K562 (cell line): ENCODE data around the gene NR1H2. TPM values are rescaled to one million over a fixed set of nuclear protein-coding genes. Genes with fewer than 3 reads are reported as not detected.

Experiments
- BACH1 ChIP-seq: fragments of 200-800 bp; sonication (Bioruptor generic); IDR thresholded peaks from 2 replicates; pipeline ENCODE4 v1.6.1; 2016; ENCODE audit warnings: missing genetic modification characterization, missing compliant biosample characterization
- FOXK2 ChIP-seq, 2 experiments: fragments of 450-650 bp; IDR thresholded peaks in 1 of 2; conservative IDR thresholded peaks in 1 of 2; 2 replicates each; pipeline ENCODE4 v1.6.1; 2016; ENCODE audit warnings: low read depth in 2 of 2, mild to moderate bottlenecking in 1 of 2
- HDAC1 ChIP-seq, 2 experiments: fragments of 450-650 bp; IDR thresholded peaks; 2 replicates each; pipeline ENCODE4 v1.6.1; 2016 to 2017; ENCODE audit warnings: inconsistent platforms in 1 of 2, mild to moderate bottlenecking in 1 of 2, moderate library complexity in 1 of 2
- HDAC2 ChIP-seq: fragments of 450-650 bp; IDR thresholded peaks from 2 replicates; pipeline ENCODE4 v1.6.1; 2016; ENCODE audit warnings: mild to moderate bottlenecking
- IRF1 ChIP-seq: sonication (generic); formaldehyde crosslinking; IDR thresholded peaks from 2 replicates; pipeline ENCODE4 v1.8.0; 2022; ENCODE audit warnings: missing genetic modification reagents, mild to moderate bottlenecking, borderline replicate concordance
- MAFG ChIP-seq: fragments of 450-650 bp; conservative IDR thresholded peaks from 2 replicates; pipeline ENCODE4 v1.6.1; 2016; ENCODE audit warnings: missing genetic modification characterization, missing compliant biosample characterization
- MECOM ChIP-seq: fragments of 250-450 bp; sonication (Bioruptor Pico); IDR thresholded peaks from 2 replicates; pipeline ENCODE4 v1.8.0; 2022; ENCODE audit warnings: inconsistent platforms
- NONO ChIP-seq, 2 experiments: fragments of 200-400 bp in 1 of 2; fragments of 450-650 bp in 1 of 2; formaldehyde crosslinking in 1 of 2; IDR thresholded peaks; 2 replicates each; pipeline ENCODE4 v1.6.1; 2017; ENCODE audit warnings: low read depth in 2 of 2, mild to moderate bottlenecking in 2 of 2, moderate library complexity in 2 of 2, low read length in 1 of 2
- NR2C2 ChIP-seq, 2 experiments: fragments of 200-800 bp in 1 of 2; sonication (Bioruptor generic) in 1 of 2; sonication (generic) in 1 of 2; formaldehyde crosslinking in 1 of 2; IDR thresholded peaks; 2 replicates each; pipeline versions ENCODE4 v1.6.1 to v1.8.0; 2016 to 2022; ENCODE audit warnings: mild to moderate bottlenecking in 1 of 2, missing compliant biosample characterization in 1 of 2, missing genetic modification characterization in 1 of 2, missing genetic modification reagents in 1 of 2
- NR2F6 ChIP-seq: fragments of 450-650 bp; formaldehyde crosslinking; IDR thresholded peaks from 2 replicates; pipeline ENCODE4 v1.4.0; 2020; ENCODE audit warnings: mild to moderate bottlenecking
- SIN3A ChIP-seq, 2 experiments: fragments of 150-350 bp in 1 of 2; IDR thresholded peaks; 2 replicates each; pipeline ENCODE4 v1.6.1; 2011 to 2016; ENCODE audit warnings: borderline replicate concordance in 2 of 2, low read depth in 2 of 2, low read length in 2 of 2, mild to moderate bottlenecking in 2 of 2, moderate library complexity in 2 of 2; ENCODE audit not compliant: control insufficient read depth in 1 of 2
- SMAD4 ChIP-seq: fragments of 250-450 bp; sonication (Bioruptor Pico); conservative IDR thresholded peaks from 2 replicates; pipeline ENCODE4 v1.8.0; 2021; ENCODE audit warnings: inconsistent platforms, mild to moderate bottlenecking, moderate library complexity
- SMARCE1 ChIP-seq: fragments of 450-650 bp; IDR thresholded peaks from 2 replicates; pipeline ENCODE4 v1.7.1; 2016; ENCODE audit warnings: mild to moderate bottlenecking
- STAT5A ChIP-seq: IDR thresholded peaks from 2 replicates; pipeline ENCODE4 v1.6.1; 2012; ENCODE audit warnings: low read length, inconsistent platforms, borderline replicate concordance
- TARDBP ChIP-seq: fragments of 450-650 bp; IDR thresholded peaks from 2 replicates; pipeline ENCODE4 v1.6.1; 2016
- TFAM ChIP-seq: fragments of 250-450 bp; sonication (Bioruptor Pico); conservative IDR thresholded peaks from 2 replicates; pipeline ENCODE4 v1.5.0; 2021; ENCODE audit warnings: mild to moderate bottlenecking, moderate library complexity
- ZBTB9 ChIP-seq: fragments of 450-650 bp; formaldehyde crosslinking; IDR thresholded peaks from 2 replicates; pipeline ENCODE4 v1.4.0; 2020; ENCODE audit warnings: mild to moderate bottlenecking, moderate library complexity
- ZFP30 ChIP-seq: fragments of 250-450 bp; sonication (Bioruptor Pico); IDR thresholded peaks from 2 replicates; pipeline ENCODE4 v1.8.0; 2022; ENCODE audit warnings: moderate library complexity, mild to moderate bottlenecking, inconsistent platforms, borderline replicate concordance
- ZNF592 ChIP-seq: fragments of 450-650 bp; IDR thresholded peaks from 2 replicates; pipeline ENCODE4 v1.6.1; 2017; ENCODE audit warnings: antibody characterized with exemption, mild to moderate bottlenecking
- ZNF707 ChIP-seq: fragments of 250-450 bp; sonication (Bioruptor Pico); conservative IDR thresholded peaks from 2 replicates; pipeline ENCODE4 v1.8.0; 2022; ENCODE audit warnings: inconsistent platforms, mild to moderate bottlenecking, moderate library complexity
- polyA plus RNA-seq, 8 experiments: library from polyadenylated mRNA; depleted of rRNA in 4 of 8; stranded (reverse) in 5 of 8; unstranded in 3 of 8; fragments of >200 nt; fragmentation: Nextera tagmentation in 2 of 8; fragmentation: Illumina TruSeq in 1 of 8; extraction: Ambion mirVana in 2 of 8; extraction: Trizol in 1 of 8; gene quantifications; 2 replicates each; pipeline versions ENCODE4 v1.2.1 to v1.2.3, GENCODE V29; 2011 to 2014; ENCODE audit warnings: inconsistent platforms in 1 of 8, missing spikeins in 1 of 8
- total RNA-seq, 7 experiments: library from RNA; depleted of rRNA in 6 of 7; stranded (reverse); fragments of >200 nt in 6 of 7; fragmentation: Illumina TruSeq in 2 of 7; extraction: Trizol in 2 of 7; gene quantifications; 2 replicates each; pipeline versions ENCODE4 v1.2.1 to v1.2.3, GENCODE V29; 2011 to 2021; ENCODE audit warnings: low replicate concordance in 1 of 7

NR1H2 gene
- total and polyA plus RNA-seq, 9 of the 15 experiments (the other 6 are each of a cell fraction or from before 2014, with no cell fraction given): 0.11 to 73.8 (median 24.0) TPM

- TF ChIP-seq SMARCE1: peak; percentile 56; the same call in 1 of the 2 replicates
- TF ChIP-seq HDAC2: peak; percentile 64
- TF ChIP-seq ZFP30: no peak
- no peak; the same call in 1 of the 2 replicates for TF ChIP-seq BACH1 (tag)
- TF ChIP-seq TFAM (CRISPR knock-in tag): no peak
- TF ChIP-seq HDAC1 (IDR thresholded peaks at IDR 0.05): peak in 1 of 2 experiments; percentile 73; a peak in 2 of 4 replicates
- TF ChIP-seq MECOM: no peak
- peak; percentile 31; the same call in 1 of the 2 replicates for TF ChIP-seq ZNF592
- TF ChIP-seq IRF1 (CRISPR knock-in tag): no peak
- peak; percentile 43; the same call in 1 of the 2 replicates for TF ChIP-seq NR2C2 (CRISPR knock-in tag; IDR thresholded peaks at IDR 0.05)
- TF ChIP-seq NR2C2 (tag; IDR thresholded peaks at IDR 0.05): 0 out of 2 replicates have a peak, but pooled peaks have one; percentile 7
- TF ChIP-seq SIN3A (IDR thresholded peaks at IDR 0.05; ENCODE audit: borderline replicate concordance in 2 of 2, control insufficient read depth in 1 of 2, low read depth in 2 of 2, low read length in 2 of 2): 0 out of 4 replicates have a peak, but pooled peaks of 1 of the 2 experiments have one; percentile 29
- TF ChIP-seq NONO (IDR thresholded peaks at IDR 0.05; ENCODE audit: low read depth in 2 of 2, low read length in 1 of 2): 0 out of 4 replicates have a peak, but pooled peaks of 1 of the 2 experiments have one; percentile 21
- TF ChIP-seq ZNF707 (CRISPR knock-in tag): no peak
- no peak for TF ChIP-seq NR2F6
- TF ChIP-seq STAT5A: 0 out of 2 replicates have a peak, but pooled peaks have one; percentile 10
- TF ChIP-seq FOXK2 (conservative IDR thresholded peaks at IDR 0.05 in 1 of 2, IDR thresholded peaks at IDR 0.05 in 1 of 2; ENCODE audit: low read depth in 2 of 2): peak; percentile 83 to 87
- TF ChIP-seq SMAD4: 0 out of 2 replicates have a peak, but pooled peaks have one; percentile 78
- TF ChIP-seq TARDBP: peak; percentile 28; the same call in 1 of the 2 replicates
- 0 out of 2 replicates have a peak, but pooled peaks have one; percentile 30 for TF ChIP-seq MAFG (tag)
- TF ChIP-seq ZBTB9 (CRISPR knock-in tag): peak; percentile 18; the same call in 1 of the 2 replicates
These were observed 18.8 kb upstream of the NR1H2 start (continued) for GRCh38 chr19:50357178-50358100.
